GM18951 (cell line): ENCODE results near the gene KIRREL3.

Experiments used
- POLR2A ChIP-seq: IDR thresholded peaks from 4 replicates; pipeline ENCODE4 v1.6.1; 2011; ENCODE audit warnings: mild to moderate bottlenecking; ENCODE audit not compliant: insufficient read length, insufficient read depth; ENCODE audit errors: extremely low read depth
- in situ Hi-C: fragments of 300-500 bp; cut with MboI; formaldehyde crosslinking; loops from one replicate; pipeline ENCODE4 v1.12.0; 2022; ENCODE audit warnings: low sequenced_read_pairs, mixed read lengths, inconsistent platforms; ENCODE audit not compliant: unreplicated experiment

KIRREL3 gene

GRCh38 chr11:126512741-126513715 lies 487.5 kb downstream of the KIRREL3 start:
- no peak for TF ChIP-seq POLR2A
- in situ Hi-C loops: no loop called here

- in situ Hi-C loops: no loop called here
- TF ChIP-seq POLR2A: no peak
Observed at GRCh38 chr11:126512251-126512650, 488.3 kb downstream of the KIRREL3 start.

GRCh38 chr11:126511475-126512115 lies 489.0 kb downstream of the KIRREL3 start:
- TF ChIP-seq POLR2A: no peak
- in situ Hi-C loops: no loop called here

GRCh38 chr11:126510621-126511370 lies 489.8 kb downstream of the KIRREL3 start:
- TF ChIP-seq POLR2A: no peak

GRCh38 chr11:126507646-126508045 lies 492.9 kb downstream of the KIRREL3 start:
- in situ Hi-C loops: no loop called here
- no peak for TF ChIP-seq POLR2A

More at GRCh38 chr11:126510621-126511370, 489.8 kb downstream of the KIRREL3 start:
- in situ Hi-C loops: no loop called here

- in situ Hi-C loops: no loop called here
- no peak for TF ChIP-seq POLR2A
Observed at GRCh38 chr11:126506789-126507188, 493.8 kb downstream of the KIRREL3 start.

- no peak for TF ChIP-seq POLR2A
- in situ Hi-C loops: no loop called here
Observed at GRCh38 chr11:126502982-126503381, 497.6 kb downstream of the KIRREL3 start.

- TF ChIP-seq POLR2A: no peak
- in situ Hi-C loops: no loop called here
Observed at GRCh38 chr11:126502159-126502558, 498.4 kb downstream of the KIRREL3 start.

GRCh38 chr11:126501641-126502040 lies 498.9 kb downstream of the KIRREL3 start:
- in situ Hi-C loops: no loop called here
- TF ChIP-seq POLR2A: no peak

GRCh38 chr11:126500981-126501380 lies 499.6 kb downstream of the KIRREL3 start:
- TF ChIP-seq POLR2A: no peak
- in situ Hi-C loops: no loop called here

- in situ Hi-C loops: no loop called here
- no peak for TF ChIP-seq POLR2A
Observed at GRCh38 chr11:126499131-126499752, 501.3 kb downstream of the KIRREL3 start.

- in situ Hi-C loops: no loop called here
- no peak for TF ChIP-seq POLR2A
Observed at GRCh38 chr11:126498281-126498680, 502.3 kb downstream of the KIRREL3 start.
